Mucosa of rectum (tissue), 2 donors: Measurements from ENCODE around the gene PLA1A.
"Not testable (repeated sequence)": the region's sequence is repeated elsewhere in the genome, so short reads cannot be mapped to it uniquely, and the experiment has no call there.

Experiments
- H3K27ac ChIP-seq, 2 donors: one replicate each; pipeline ENCODE4 v1.7.0; 2013; ENCODE audit warnings: inconsistent platforms in 2 of 2, low read depth in 2 of 2, low read length in 2 of 2
- H3K27me3 ChIP-seq, 2 donors: one replicate each; pipeline ENCODE4 v1.7.0; 2013; ENCODE audit warnings: low read length in 2 of 2; ENCODE audit not compliant: control insufficient read depth in 2 of 2, insufficient read depth in 2 of 2
- H3K36me3 ChIP-seq, 2 donors: one replicate each; pipeline ENCODE4 v1.7.0; 2013; ENCODE audit warnings: low read length in 2 of 2; ENCODE audit not compliant: control insufficient read depth in 2 of 2, insufficient read depth in 2 of 2
- H3K4me1 ChIP-seq, 2 donors: one replicate each; pipeline ENCODE4 v1.7.0; 2013; ENCODE audit warnings: low read length in 2 of 2, mild to moderate bottlenecking in 1 of 2; ENCODE audit not compliant: control insufficient read depth in 2 of 2, insufficient read depth in 2 of 2
- H3K4me3 ChIP-seq, 2 donors: one replicate each; pipeline ENCODE4 v1.7.0; 2013; ENCODE audit warnings: low read length in 2 of 2
- H3K9ac ChIP-seq, 2 donors: one replicate each; pipeline ENCODE4 v1.7.0; 2013; ENCODE audit warnings: low read length in 2 of 2, low read depth in 1 of 2, mild to moderate bottlenecking in 1 of 2
- H3K9me3 ChIP-seq, 2 donors: one replicate each; pipeline ENCODE4 v1.7.0; 2013; ENCODE audit warnings: low read length in 2 of 2; ENCODE audit not compliant: control insufficient read depth in 2 of 2
- donor health status: healthy.
- donor health status: Normal muscosa, but diverticular disease.

The PLA1A gene

DNA sequence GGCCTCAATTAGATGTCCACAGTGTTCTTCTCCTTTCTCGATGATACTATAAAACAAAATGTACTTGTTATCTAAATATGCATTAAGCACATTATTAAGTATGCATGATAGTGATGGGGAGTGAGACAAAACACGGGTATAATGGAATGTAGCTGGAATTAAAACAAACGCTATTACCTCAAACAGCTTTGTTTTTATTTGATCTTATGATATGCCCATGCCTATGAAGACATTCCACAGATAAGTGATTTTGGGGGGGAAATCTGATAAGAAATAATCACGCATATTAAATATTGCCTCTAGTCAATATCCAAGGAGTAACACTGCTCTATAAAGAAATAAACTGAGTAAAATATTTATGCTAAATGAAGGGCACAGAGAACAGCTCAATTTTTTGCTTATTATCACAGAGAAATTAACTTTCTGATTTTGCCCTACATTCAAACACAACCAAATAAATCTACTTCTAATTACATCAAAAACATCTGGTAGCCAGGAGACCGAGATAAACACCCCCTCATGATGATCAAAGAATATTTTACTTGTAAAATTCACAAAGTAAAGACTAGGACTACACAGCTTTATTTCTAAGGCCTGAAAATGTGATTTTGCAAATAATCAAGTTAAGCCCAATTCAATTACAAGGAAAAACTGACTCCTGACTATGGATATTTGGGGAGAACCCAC is 77.6 kb downstream of the PLA1A start:
- Histone ChIP-seq H3K27me3 (no peaks in the 10 kb centered on the region), H3K36me3 (peaks cover 22 to 33% of the 10 kb centered on the region in 2 donors), H3K9ac (no peak overlapping the region), H3K4me1 (peaks cover 9 to 19% of the 10 kb centered on the region in 2 donors), H3K27ac (no peak overlapping the region), H3K9me3 (no peaks in the 10 kb centered on the region), H3K4me3 (peak overlapping the region in 1 of 2 donors; percentile 84)

DNA sequence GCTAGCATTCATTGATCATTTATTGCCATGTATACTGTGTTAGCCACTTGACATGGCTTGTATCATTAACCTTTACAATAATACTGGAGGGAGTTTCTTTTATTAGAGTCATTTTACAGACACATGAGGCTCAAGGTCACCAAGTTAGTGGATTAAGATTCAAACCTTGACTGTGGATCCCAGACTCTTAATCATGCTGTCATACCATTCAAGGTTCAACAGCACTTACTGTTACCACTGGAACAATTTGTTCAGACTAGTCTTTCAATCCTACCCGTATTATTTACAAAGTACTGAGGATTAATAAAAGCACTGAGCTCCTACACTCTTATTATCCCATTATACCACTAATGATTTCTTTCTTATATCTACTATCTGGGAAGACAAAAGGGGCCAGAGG is 78.3 kb downstream of the PLA1A start:
- Histone ChIP-seq H3K27me3 (no peaks in the 10 kb centered on the region), H3K9ac (no peak overlapping the region), H3K9me3 (no peaks in the 10 kb centered on the region), H3K4me3 (peak overlapping the region; percentile 84), H3K36me3 (peaks cover 22 to 31% of the 10 kb centered on the region in 2 donors), H3K27ac (peak overlapping the region in 1 of 2 donors; percentile 91), H3K4me1 (peaks cover 9 to 19% of the 10 kb centered on the region in 2 donors)

DNA sequence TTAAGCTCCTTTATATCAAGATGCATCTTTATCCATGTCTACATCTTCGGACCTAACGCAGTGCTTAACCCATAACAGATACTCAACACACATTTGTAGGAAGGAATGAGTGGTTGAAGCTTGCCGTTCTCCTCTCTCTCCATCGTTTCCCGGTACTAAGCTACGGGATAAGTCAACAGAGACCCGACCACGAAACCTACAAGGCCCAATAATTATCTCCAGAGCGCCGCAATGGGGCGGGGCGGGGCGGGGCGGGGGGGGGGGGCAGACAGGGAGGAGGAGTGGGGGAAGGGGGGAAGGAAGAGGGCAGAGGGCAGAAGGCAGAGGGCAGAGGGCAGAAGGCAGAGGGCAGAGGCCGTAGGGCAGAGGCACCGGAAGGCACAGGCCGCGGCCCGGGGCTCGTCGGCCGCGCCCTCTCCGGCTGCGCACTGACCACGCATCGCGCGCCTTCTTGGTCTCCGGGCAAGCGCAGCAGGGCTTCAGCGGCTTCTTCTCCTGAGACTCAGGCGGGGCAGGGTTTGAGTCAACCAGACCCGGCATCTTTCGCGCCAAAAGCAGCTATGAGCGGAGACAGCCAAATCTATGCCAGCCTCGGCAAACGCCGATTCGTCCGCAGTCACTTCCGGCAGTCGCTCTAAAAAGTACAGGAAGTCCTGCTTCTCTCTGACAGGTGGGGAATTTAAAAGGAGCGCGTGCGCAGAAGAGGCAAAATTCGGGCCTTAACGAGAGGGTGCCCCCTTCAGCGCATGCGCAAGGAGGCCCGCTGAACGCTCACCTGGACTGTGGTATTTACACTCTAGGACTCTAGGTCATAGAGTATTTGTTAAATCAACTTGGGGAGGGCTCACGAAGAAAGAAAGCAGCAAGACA is 79.3 kb downstream of the PLA1A start, which contains the start of gene COX17:
TSS of gene COX17 (minus strand) at position 636 of the 870 bp plus-strand sequence. CDS start at position 540, 96 bp downstream.
- peaks cover 17 to 21% of the 10 kb centered on the region in 2 donors for H3K36me3 ChIP-seq
- H3K4me3 ChIP-seq = peak within 1 kb of the TSS; percentile 84
- no peaks in the 10 kb centered on the region for H3K9me3 ChIP-seq
- H3K9ac ChIP-seq = peak within 1 kb of the TSS; percentile 76 to 85
- peak within 1 kb of the TSS; percentile 86 to 91 for H3K27ac ChIP-seq
- no peaks in the 10 kb centered on the region for H3K27me3 ChIP-seq
- peaks cover 9 to 19% of the 10 kb centered on the region in 2 donors for H3K4me1 ChIP-seq

DNA sequence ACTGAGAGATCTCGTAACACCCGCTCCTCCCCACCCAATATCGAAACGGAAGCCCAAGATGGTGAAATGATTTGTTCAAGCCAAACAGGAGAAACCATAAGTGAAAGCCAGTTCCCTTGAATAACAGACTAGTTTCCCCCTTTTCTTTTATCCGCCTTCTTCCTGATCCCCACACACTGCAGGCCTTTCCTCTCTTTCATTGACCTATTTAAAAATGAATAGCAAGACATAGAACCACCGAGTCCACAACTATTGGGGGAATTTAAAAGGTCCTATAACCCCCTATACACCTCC is 79.9 kb downstream of the PLA1A start:
- peak overlapping the region; percentile 86 to 91 for H3K27ac ChIP-seq

DNA sequence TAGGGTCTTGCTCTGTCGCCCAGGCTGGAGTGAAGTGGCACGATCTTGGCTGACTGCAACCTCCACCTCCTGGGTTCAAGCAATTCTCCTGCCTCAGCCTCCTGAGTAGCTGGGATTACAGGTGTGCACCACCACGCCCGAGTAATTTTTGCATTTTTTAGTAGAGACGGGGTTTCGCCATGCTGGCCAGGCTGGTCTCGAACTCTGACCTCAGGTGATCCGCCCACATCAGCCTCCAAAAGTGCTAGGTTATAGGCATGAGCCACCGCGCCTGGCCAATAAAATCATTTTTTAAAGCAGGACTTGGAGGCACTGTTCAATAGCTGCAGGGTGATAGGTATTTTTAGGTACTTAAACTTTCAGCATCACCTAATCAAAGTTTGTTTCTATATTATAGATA is 80.5 kb downstream of the PLA1A start:
- H3K9ac ChIP-seq, H3K9me3 ChIP-seq, H3K27me3 ChIP-seq, H3K27ac ChIP-seq, H3K4me3 ChIP-seq: not testable (repeated sequence)
- H3K4me1 ChIP-seq = peaks cover 9 to 15% of the 10 kb centered on the region in 2 donors
- peaks cover 9 to 14% of the 10 kb centered on the region in 2 donors for H3K36me3 ChIP-seq

More for the DNA sequence above, 79.9 kb downstream of the PLA1A start:
- H3K36me3 ChIP-seq = peaks cover 14 to 19% of the 10 kb centered on the region in 2 donors
- H3K27me3 ChIP-seq = no peaks in the 10 kb centered on the region
- H3K4me1 ChIP-seq = peaks cover 9 to 19% of the 10 kb centered on the region in 2 donors
- H3K9ac ChIP-seq = peak overlapping the region; percentile 76 to 85
- H3K9me3 ChIP-seq = no peaks in the 10 kb centered on the region
- H3K4me3 ChIP-seq = peak overlapping the region; percentile 84
